K562 (cell line): Measurements from ENCODE around the gene BTN3A1. TPM values are rescaled to one million over a fixed set of nuclear protein-coding genes. Genes with fewer than 3 reads are reported as not detected.

Experiments used
- ATAC-seq: fragments of 200-7000 bp; cut with Tn5 transposase; 3 replicates; pipeline ENCODE4 v1.9.1; 2020; ENCODE audit warnings: moderate library complexity
- BruUV-seq: library from RNA; stranded (reverse); fragments of 400-500 nt; replicated peaks from 2 replicates; lab custom pipeline; 2021; lab: Mats Ljungman, UMichigan
- CTCF ChIA-PET: fragments of 300-600 bp; formaldehyde crosslinking; extraction: SDS; loops from one replicate; lab custom pipeline; 2021; ENCODE audit warnings: low intra/inter-chr PET ratio; lab: Yijun Ruan, JAX
- POLR2A ChIA-PET: fragments of 300-600, 350-650 bp; sonication (Branson Sonifier 250); formaldehyde crosslinking; extraction: SDS; loops from one replicate; lab custom pipeline; 2021; ENCODE audit warnings: antibody characterized with exemption, inconsistent platforms; lab: Yijun Ruan, JAX
- DNase-seq, 4 experiments: peaks; one replicate each; pipeline versions ENCODE4 v3.0.0 to v3.0.0-alpha.2; 2011 to 2018; ENCODE audit warnings: low spot score in 3 of 4, mixed read lengths in 3 of 4; ENCODE audit errors: extremely low read depth in 1 of 4
- FAIRE-seq: peaks from 2 replicates; lab custom pipeline; 2011; peaks lifted over from hg19 to GRCh38; lab: Jason Lieb, UNC
- H2AFZ ChIP-seq: 2 replicates; pipeline ENCODE4 v1.6.0; 2011; ENCODE audit warnings: low read depth, low read length, control low read depth, inconsistent platforms
- H3K27ac ChIP-seq: fragments of 200-600 bp; 3 replicates; pipeline ENCODE4 v1.8.0; 2011; ENCODE audit warnings: low read depth, mild to moderate bottlenecking, control low read depth, inconsistent platforms, low read length, moderate library complexity, mixed read lengths; ENCODE audit errors: extremely low read depth
- H3K27me3 ChIP-seq, 2 experiments: fragments of 300-600 bp in 1 of 2; 2 replicates in 1 of 2; 3 replicates in 1 of 2; pipeline versions ENCODE4 v1.6.0 to v1.8.0; 2011; ENCODE audit warnings: inconsistent platforms in 2 of 2, low read length in 2 of 2, mild to moderate bottlenecking in 1 of 2, mixed read lengths in 1 of 2, moderate library complexity in 1 of 2; ENCODE audit not compliant: control insufficient read depth in 2 of 2, insufficient read depth in 2 of 2
- H3K36me3 ChIP-seq: fragments of 300-600 bp; 3 replicates; pipeline ENCODE4 v1.8.0; 2011; ENCODE audit warnings: mild to moderate bottlenecking, low read length, inconsistent platforms; ENCODE audit not compliant: control insufficient read depth, insufficient read depth
- H3K4me1 ChIP-seq, 2 experiments: fragments of 200-600 bp in 1 of 2; replicated peaks in 1 of 2; 2 replicates in 1 of 2; 3 replicates in 1 of 2; pipeline versions ENCODE4 v1.5.1 to v1.8.0; 2011; ENCODE audit warnings: inconsistent platforms in 2 of 2, low read length in 2 of 2, mild to moderate bottlenecking in 1 of 2, mixed read lengths in 1 of 2, moderate library complexity in 1 of 2; ENCODE audit not compliant: control insufficient read depth in 2 of 2, insufficient read depth in 2 of 2
- H3K4me2 ChIP-seq: 2 replicates; pipeline ENCODE4 v1.6.1; 2011; ENCODE audit warnings: low read length, control low read depth, inconsistent platforms, mixed read lengths; ENCODE audit not compliant: insufficient read depth
- H3K4me3 ChIP-seq: fragments of 200-600 bp; sonication (generic), shearing (Covaris generic); 2 replicates; pipeline ENCODE4 v1.5.1; 2016; ENCODE audit warnings: control low read depth, inconsistent platforms
- H3K79me2 ChIP-seq: fragments of 200-600 bp; 3 replicates; pipeline ENCODE4 v1.8.0; 2011; ENCODE audit warnings: low read length, inconsistent platforms; ENCODE audit not compliant: control insufficient read depth, insufficient read depth
- H3K9ac ChIP-seq, 2 experiments: 2 replicates each; pipeline versions ENCODE4 v1.6.0 to v1.6.1; 2011; ENCODE audit warnings: low read depth in 2 of 2, low read length in 2 of 2, control low read depth in 1 of 2, inconsistent platforms in 1 of 2, mild to moderate bottlenecking in 1 of 2, mixed read lengths in 1 of 2; ENCODE audit not compliant: insufficient read depth in 1 of 2
- H3K9me1 ChIP-seq: one replicate; pipeline ENCODE4 v1.6.0; 2011; ENCODE audit warnings: inconsistent platforms, mild to moderate bottlenecking, low read length, moderate library complexity; ENCODE audit not compliant: control insufficient read depth, insufficient read depth
- H3K9me3 ChIP-seq: replicated peaks from 2 replicates; pipeline ENCODE4 v1.5.1; 2011; ENCODE audit warnings: low read depth, low read length, inconsistent platforms; ENCODE audit not compliant: control insufficient read depth, insufficient read depth
- H4K20me1 ChIP-seq: replicated peaks from 2 replicates; pipeline ENCODE4 v1.6.1; 2011; ENCODE audit warnings: low read length, inconsistent platforms, mixed read lengths; ENCODE audit not compliant: control insufficient read depth, insufficient read depth
- BRF1 ChIP-seq: IDR thresholded peaks from 3 replicates; pipeline ENCODE4 v1.6.1; 2011; ENCODE audit warnings: borderline replicate concordance, mild to moderate bottlenecking; ENCODE audit not compliant: insufficient read length; ENCODE audit errors: extremely low read depth
- FIP1L1 ChIP-seq: fragments of 200-400 bp; formaldehyde crosslinking; IDR thresholded peaks from 2 replicates; pipeline ENCODE4 v1.6.1; 2018; ENCODE audit warnings: mild to moderate bottlenecking, low read depth, low read length; ENCODE audit not compliant: poor library complexity, severe bottlenecking
- FOSL1 ChIP-seq: fragments of 200-800 bp; sonication (Bioruptor generic); conservative IDR thresholded peaks from 2 replicates; pipeline ENCODE4 v1.6.1; 2016; ENCODE audit warnings: missing genetic modification characterization, missing compliant biosample characterization
- HBP1 ChIP-seq: fragments of 450-650 bp; formaldehyde crosslinking; IDR thresholded peaks from 2 replicates; pipeline ENCODE4 v1.4.0; 2022; ENCODE audit warnings: missing genetic modification characterization
- MAFK ChIP-seq: IDR thresholded peaks from 2 replicates; pipeline ENCODE4 v1.6.1; 2011; ENCODE audit warnings: low read length, improper control_type of control experiment
- PTBP1 ChIP-seq: fragments of 200-400 bp; formaldehyde crosslinking; IDR thresholded peaks from 2 replicates; pipeline ENCODE4 v1.6.1; 2017; ENCODE audit warnings: low read depth, low read length
- SIN3A ChIP-seq, 2 experiments: fragments of 150-350 bp in 1 of 2; IDR thresholded peaks; 2 replicates each; pipeline ENCODE4 v1.6.1; 2011 to 2016; ENCODE audit warnings: borderline replicate concordance in 2 of 2, low read depth in 2 of 2, low read length in 2 of 2, mild to moderate bottlenecking in 2 of 2, moderate library complexity in 2 of 2; ENCODE audit not compliant: control insufficient read depth in 1 of 2
- ZBTB26 ChIP-seq: fragments of 450-650 bp; formaldehyde crosslinking; IDR thresholded peaks from 2 replicates; pipeline ENCODE4 v1.4.0; 2022; ENCODE audit warnings: missing genetic modification characterization
- ZNF316 ChIP-seq: fragments of 450-650 bp; IDR thresholded peaks from 2 replicates; pipeline ENCODE4 v1.6.1; 2016
- ZNF431 ChIP-seq: sonication (generic); formaldehyde crosslinking; IDR thresholded peaks from 2 replicates; pipeline ENCODE4 v1.8.0; 2022; ENCODE audit warnings: mild to moderate bottlenecking, missing genetic modification reagents
- ZNF444 ChIP-seq: fragments of 250-450 bp; sonication (Bioruptor Pico); IDR thresholded peaks from 2 replicates; pipeline ENCODE4 v1.4.0; 2020; ENCODE audit warnings: mild to moderate bottlenecking, moderate library complexity
- WGBS: fragments of 100-300 bp; shearing (Covaris generic); methylation state at CpG from one replicate; pipeline ENCODE4 v1.1.6; 2016; ENCODE audit warnings: low coverage, mixed read lengths; ENCODE audit not compliant: insufficient coverage; ENCODE audit errors: missing lambda C conversion rate; 5-methylcytosine and 5-hydroxymethylcytosine counted together
- in situ Hi-C: fragments of 300-500 bp; cut with MboI; formaldehyde crosslinking; loops from 4 replicates; pipeline ENCODE4 v1.15.0; 2018; ENCODE audit warnings: inconsistent platforms, mixed read lengths
- intact Hi-C: fragments of 100-400 bp; cut with micrococcal nuclease; formaldehyde crosslinking; loops from 2 replicates; pipeline ENCODE4 v1.14.2; 2022
- polyA plus RNA-seq, 8 experiments: library from polyadenylated mRNA; depleted of rRNA in 4 of 8; stranded (reverse) in 5 of 8; unstranded in 3 of 8; fragments of >200 nt; fragmentation: Nextera tagmentation in 2 of 8; fragmentation: Illumina TruSeq in 1 of 8; extraction: Ambion mirVana in 2 of 8; extraction: Trizol in 1 of 8; gene quantifications; 2 replicates each; pipeline versions ENCODE4 v1.2.1 to v1.2.3, GENCODE V29; 2011 to 2014; ENCODE audit warnings: inconsistent platforms in 1 of 8, missing spikeins in 1 of 8
- total RNA-seq, 7 experiments: library from RNA; depleted of rRNA in 6 of 7; stranded (reverse); fragments of >200 nt in 6 of 7; fragmentation: Illumina TruSeq in 2 of 7; extraction: Trizol in 2 of 7; gene quantifications; 2 replicates each; pipeline versions ENCODE4 v1.2.1 to v1.2.3, GENCODE V29; 2011 to 2021; ENCODE audit warnings: low replicate concordance in 1 of 7
- TF ChIP-seq, protein P1 (sequence below): IDR thresholded peaks from 3 replicates; pipeline ENCODE4 v1.6.1; 2011; ENCODE audit warnings: borderline replicate concordance, mild to moderate bottlenecking, moderate library complexity; ENCODE audit not compliant: insufficient read length; ENCODE audit errors: extremely low read depth

The BTN3A1 gene
- total and polyA plus RNA-seq, 9 of the 15 experiments (the other 6 are each of a cell fraction or from before 2014, with no cell fraction given) = 0.84 to 8.5 (median 3.9) TPM

GRCh38 chr6:26464416-26465131 lies 62.5 kb downstream of the BTN3A1 start:
- 95% methylated on average over 7 of the region's 7 CpGs for WGBS
- no peaks in the 10 kb centered on the region for H4K20me1 ChIP-seq
- H2AFZ ChIP-seq = no peak overlapping the region
- H3K27me3 ChIP-seq = no peaks in the 10 kb centered on the region
- CTCF ChIA-PET = interaction anchor here (0.9 kb wide), 1 partner anchor 132 kb away, joined by 4 read pairs; no protein-coding TSS in a partner anchor
- peak overlapping the region in 1 of 2 experiments; percentile 53; a peak in 1 of 4 replicates for H3K9ac ChIP-seq
- BruUV-seq = no TSS peak
- ATAC-seq (no peak), DNase-seq (no peak), FAIRE-seq (peak; percentile 66)
- H3K27ac ChIP-seq = no peak overlapping the region
- no peak overlapping the region for H3K4me2 ChIP-seq
- POLR2A ChIA-PET = interaction anchor here (0.6 to 1.4 kb wide), 4 partner anchors 10 to 90 kb away, joined by 3 to 6 read pairs (median 4); no protein-coding TSS in a partner anchor
- in situ Hi-C loops (no loop called here), intact Hi-C loops (no loop called here)
- H3K4me3 ChIP-seq = no peak overlapping the region
- H3K4me1 ChIP-seq = no peaks in the 10 kb centered on the region; a peak in 1 of 5 replicates
- peaks cover 87% of the 10 kb centered on the region for H3K36me3 ChIP-seq
- H3K9me1 ChIP-seq = peaks cover 5% of the 10 kb centered on the region
- H3K79me2 ChIP-seq = peaks cover 4% of the 10 kb centered on the region; the same call in 2 of the 3 replicates
- H3K9me3 ChIP-seq = no peaks in the 10 kb centered on the region
- TF ChIP-seq BRF1 (no peak), ZNF444 (CRISPR knock-in tag) (no peak), ZBTB26 (CRISPR knock-in tag) (no peak), MAFK (0 out of 2 replicates have a peak, but pooled peaks have one; percentile 3), SIN3A (IDR thresholded peaks at IDR 0.05; ENCODE audit: borderline replicate concordance in 2 of 2, control insufficient read depth in 1 of 2, low read depth in 2 of 2, low read length in 2 of 2) (no peak), ZNF431 (CRISPR knock-in tag) (no peak), HBP1 (CRISPR knock-in tag) (no peak), ZNF316 (peak; percentile 62), FIP1L1 (no peak), FOSL1 (no peak), PTBP1 (peak; percentile 96)
- TF ChIP-seq, protein P1, sequence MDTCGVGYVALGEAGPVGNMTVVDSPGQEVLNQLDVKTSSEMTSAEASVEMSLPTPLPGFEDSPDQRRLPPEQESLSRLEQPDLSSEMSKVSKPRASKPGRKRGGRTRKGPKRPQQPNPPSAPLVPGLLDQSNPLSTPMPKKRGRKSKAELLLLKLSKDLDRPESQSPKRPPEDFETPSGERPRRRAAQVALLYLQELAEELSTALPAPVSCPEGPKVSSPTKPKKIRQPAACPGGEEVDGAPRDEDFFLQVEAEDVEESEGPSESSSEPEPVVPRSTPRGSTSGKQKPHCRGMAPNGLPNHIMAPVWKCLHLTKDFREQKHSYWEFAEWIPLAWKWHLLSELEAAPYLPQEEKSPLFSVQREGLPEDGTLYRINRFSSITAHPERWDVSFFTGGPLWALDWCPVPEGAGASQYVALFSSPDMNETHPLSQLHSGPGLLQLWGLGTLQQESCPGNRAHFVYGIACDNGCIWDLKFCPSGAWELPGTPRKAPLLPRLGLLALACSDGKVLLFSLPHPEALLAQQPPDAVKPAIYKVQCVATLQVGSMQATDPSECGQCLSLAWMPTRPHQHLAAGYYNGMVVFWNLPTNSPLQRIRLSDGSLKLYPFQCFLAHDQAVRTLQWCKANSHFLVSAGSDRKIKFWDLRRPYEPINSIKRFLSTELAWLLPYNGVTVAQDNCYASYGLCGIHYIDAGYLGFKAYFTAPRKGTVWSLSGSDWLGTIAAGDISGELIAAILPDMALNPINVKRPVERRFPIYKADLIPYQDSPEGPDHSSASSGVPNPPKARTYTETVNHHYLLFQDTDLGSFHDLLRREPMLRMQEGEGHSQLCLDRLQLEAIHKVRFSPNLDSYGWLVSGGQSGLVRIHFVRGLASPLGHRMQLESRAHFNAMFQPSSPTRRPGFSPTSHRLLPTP = no peak
